IMR-90 (cell line): ENCODE results near the gene MTCL3.

Source experiments
- CEBPB ChIP-seq: IDR thresholded peaks from 2 replicates; pipeline ENCODE4 v1.6.1; 2012; ENCODE audit warnings: low read depth, low read length, improper control_type of control experiment
- CTCF ChIP-seq: conservative IDR thresholded peaks from 2 replicates; pipeline ENCODE4 v1.5.1; 2012; ENCODE audit warnings: mild to moderate bottlenecking, low read depth, low read length, improper control_type of control experiment
- ELK1 ChIP-seq: fragments of 150-350 bp; IDR thresholded peaks from 2 replicates; pipeline ENCODE4 v1.6.1; 2016; ENCODE audit warnings: low read depth, mild to moderate bottlenecking, low read length, moderate library complexity, borderline replicate concordance
- FOS ChIP-seq: fragments of 150-350 bp; IDR thresholded peaks from 2 replicates; pipeline ENCODE4 v1.6.1; 2016; ENCODE audit warnings: low read depth, low read length
- MAFK ChIP-seq: IDR thresholded peaks from 2 replicates; pipeline ENCODE4 v1.6.1; 2012; ENCODE audit warnings: low read depth, low read length, improper control_type of control experiment
- MAZ ChIP-seq: IDR thresholded peaks from 2 replicates; pipeline ENCODE4 v1.6.1; 2012; ENCODE audit warnings: low read depth, mild to moderate bottlenecking, low read length, improper control_type of control experiment, moderate library complexity, borderline replicate concordance
- MXI1 ChIP-seq: IDR thresholded peaks from 2 replicates; pipeline ENCODE4 v1.6.1; 2012; ENCODE audit warnings: low read depth, mild to moderate bottlenecking, low read length, moderate library complexity, borderline replicate concordance
- POLR2A ChIP-seq: IDR thresholded peaks from 2 replicates; pipeline ENCODE4 v1.6.1; 2012; ENCODE audit warnings: mild to moderate bottlenecking, low read depth, low read length
- RAD21 ChIP-seq: IDR thresholded peaks from 2 replicates; pipeline ENCODE4 v1.6.1; 2012; ENCODE audit warnings: low read length, improper control_type of control experiment
- RCOR1 ChIP-seq: IDR thresholded peaks from 2 replicates; pipeline ENCODE4 v1.6.1; 2012; ENCODE audit warnings: mild to moderate bottlenecking, low read length, improper control_type of control experiment; ENCODE audit not compliant: insufficient replicate concordance
- RFX5 ChIP-seq: IDR thresholded peaks from 2 replicates; pipeline ENCODE4 v1.8.0; 2012; ENCODE audit warnings: low read depth, mild to moderate bottlenecking, low read length, moderate library complexity
- SMC3 ChIP-seq: fragments of 150-350 bp; IDR thresholded peaks from 2 replicates; pipeline ENCODE4 v1.6.1; 2016; ENCODE audit warnings: low read depth, mild to moderate bottlenecking, antibody characterized with exemption, low read length, moderate library complexity
- USF2 ChIP-seq: fragments of 150-350 bp; IDR thresholded peaks from 2 replicates; pipeline ENCODE4 v1.6.1; 2017; ENCODE audit warnings: mild to moderate bottlenecking, antibody characterized with exemption, low read length, low read depth

GRCh38 chr6:127513425-127513824, 5.7 kb downstream of the MTCL3 start:
- TF ChIP-seq CTCF: no peak
- TF ChIP-seq USF2: no peak
- TF ChIP-seq POLR2A: no peak
- no peak for TF ChIP-seq RCOR1
- TF ChIP-seq MXI1: no peak
- TF ChIP-seq ELK1: no peak
- TF ChIP-seq RFX5: no peak
- no peak for TF ChIP-seq SMC3
- TF ChIP-seq RAD21: no peak
- TF ChIP-seq CEBPB: no peak
- TF ChIP-seq MAZ: no peak
- TF ChIP-seq FOS: no peak
- TF ChIP-seq MAFK: no peak
